CD4-positive, alpha-beta memory T cell (primary cell): ENCODE results near the gene TMEM72. TPM values are rescaled to one million over a fixed set of nuclear protein-coding genes. Genes with fewer than 3 reads are reported as not detected.

Source experiments
- CTCF ChIA-PET: fragments of 350-600 bp; sonication (Branson Sonifier 250); formaldehyde crosslinking; loops from one replicate; lab custom pipeline; 2021; ENCODE audit warnings: inconsistent platforms; ENCODE audit not compliant: partially characterized antibody; lab: Charles Lee
- POLR2A ChIA-PET: fragments of 350-600 bp; sonication (Branson Sonifier 250); formaldehyde crosslinking; loops from one replicate; lab custom pipeline; 2021; ENCODE audit not compliant: partially characterized antibody; lab: Charles Lee
- DNase-seq, 5 donors: peaks; one replicate each; pipeline versions ENCODE4 v3.0.0 to v3.0.0-alpha.2; 2020 to 2022; ENCODE audit warnings: mixed read lengths in 1 of 5
- H3K27ac ChIP-seq: one replicate; pipeline ENCODE4 v1.7.0; 2013; ENCODE audit warnings: low read depth, low read length
- H3K27me3 ChIP-seq: 2 replicates; pipeline ENCODE4 v1.7.0; 2013; ENCODE audit warnings: mild to moderate bottlenecking, low read length, moderate library complexity; ENCODE audit not compliant: insufficient read depth
- H3K36me3 ChIP-seq: 2 replicates; pipeline ENCODE4 v1.7.0; 2013; ENCODE audit warnings: mild to moderate bottlenecking, low read length, moderate library complexity; ENCODE audit not compliant: insufficient read depth
- H3K4me1 ChIP-seq: 2 replicates; pipeline ENCODE4 v1.7.0; 2013; ENCODE audit warnings: mild to moderate bottlenecking, low read length, moderate library complexity; ENCODE audit not compliant: insufficient read depth
- H3K4me3 ChIP-seq, 2 donors: one replicate each; pipeline ENCODE4 v1.7.0; 2013; ENCODE audit warnings: low read length in 2 of 2, mild to moderate bottlenecking in 1 of 2
- H3K9me3 ChIP-seq, 2 donors: one replicate each; pipeline ENCODE4 v1.7.0; 2013; ENCODE audit warnings: low read length in 2 of 2, control low read depth in 1 of 2; ENCODE audit not compliant: control insufficient read depth in 1 of 2
- H3K27ac Mint-ChIP-seq, 7 donors: one replicate each; pipeline ENCODE4 v1.8.0; 2020 to 2021; ENCODE audit warnings: mixed read lengths in 7 of 7, mild to moderate bottlenecking in 6 of 7, inconsistent platforms in 3 of 7, moderate library complexity in 3 of 7
- H3K27me3 Mint-ChIP-seq, 2 donors: one replicate each; pipeline ENCODE4 v1.8.0; 2020 to 2021; ENCODE audit warnings: mixed read lengths in 2 of 2
- H3K36me3 Mint-ChIP-seq, 2 donors: one replicate each; pipeline ENCODE4 v1.8.0; 2020 to 2021; ENCODE audit warnings: mixed read lengths in 2 of 2, inconsistent platforms in 1 of 2, mild to moderate bottlenecking in 1 of 2
- H3K4me1 Mint-ChIP-seq, 4 donors: one replicate each; pipeline ENCODE4 v1.8.0; 2020 to 2021; ENCODE audit warnings: mixed read lengths in 4 of 4, mild to moderate bottlenecking in 1 of 4
- H3K4me3 Mint-ChIP-seq, 8 donors: one replicate each; pipeline ENCODE4 v1.8.0; 2020 to 2021; ENCODE audit warnings: mixed read lengths in 8 of 8, mild to moderate bottlenecking in 7 of 8, moderate library complexity in 6 of 8, inconsistent platforms in 3 of 8
- H3K9me3 Mint-ChIP-seq, 8 donors: one replicate each; pipeline ENCODE4 v1.8.0; 2020 to 2021; ENCODE audit warnings: mixed read lengths in 8 of 8, mild to moderate bottlenecking in 5 of 8, inconsistent platforms in 3 of 8, moderate library complexity in 1 of 8
- intact Hi-C: fragments of 100-400 bp; cut with micrococcal nuclease; formaldehyde crosslinking; loops from one replicate; pipeline ENCODE4 v1.15.1; 2023
- polyA plus RNA-seq, 2 donors: library from polyadenylated mRNA; unstranded; fragments of 300-500 nt; fragmentation: Illumina TruSeq; gene quantifications; one replicate each; pipeline ENCODE4 v1.2.3, GENCODE V29; 2021
- total RNA-seq, 2 experiments: library from RNA; stranded (reverse); gene quantifications; one replicate each; pipeline ENCODE4 v1.2.3, GENCODE V29; 2021

Gene TMEM72
- total and polyA plus RNA-seq, 4 experiments from 2014 or later, result not detected

DNA sequence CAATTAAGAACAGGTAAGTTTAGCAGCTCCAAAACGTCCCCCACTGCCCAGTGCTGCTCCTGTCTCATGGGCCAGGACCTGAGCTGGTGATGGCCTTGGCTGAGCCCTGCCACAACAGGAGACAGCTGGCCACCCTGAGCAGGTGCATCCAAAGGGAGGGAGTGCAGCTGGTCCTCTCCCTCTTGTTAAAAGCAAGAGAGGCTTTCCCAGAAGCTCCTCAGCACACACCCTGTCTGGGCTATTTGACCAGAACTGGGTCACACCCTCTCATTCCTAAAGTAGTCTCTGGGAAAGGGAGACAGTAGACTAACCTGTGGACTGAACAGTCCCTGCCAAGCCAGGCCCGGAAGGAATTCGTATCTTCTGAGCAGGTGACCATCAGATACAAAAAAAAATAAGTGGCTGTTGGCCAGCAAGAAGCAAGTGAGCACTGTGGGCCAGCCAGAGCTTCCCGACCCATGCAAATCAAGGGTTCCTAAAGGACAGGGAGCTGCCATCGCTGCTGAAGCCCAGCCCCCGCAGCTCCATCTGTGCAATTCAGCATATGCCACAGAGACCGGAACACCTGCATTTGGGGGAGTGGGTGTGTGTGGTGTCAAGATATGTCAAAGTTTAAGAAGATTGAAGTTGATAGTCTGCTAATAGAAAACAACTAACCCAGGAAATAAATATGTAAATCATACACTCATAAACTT is 2.1 kb upstream of the TMEM72 start:
- Mint-ChIP-seq H3K36me3 (no peaks in the 10 kb centered on the region), H3K27me3 (peaks cover 3% of the 10 kb centered on the region in 2 donors), H3K4me1 (peaks cover 7 to 13% (median 12%) of the 10 kb centered on the region in 4 donors), H3K4me3 (no peak overlapping the region), H3K9me3 (no peaks in the 10 kb centered on the region), H3K27ac (no peak overlapping the region)
- DNase-seq, result no peak
- no peak overlapping the region for H3K4me3 ChIP-seq
- intact Hi-C loops, result no loop called here
- H3K36me3 ChIP-seq, result no peaks in the 10 kb centered on the region
- peaks cover 10% of the 10 kb centered on the region for H3K4me1 ChIP-seq
- POLR2A ChIA-PET, result no interaction called here
- CTCF ChIA-PET, result interaction anchor here (0.7 kb wide), 1 partner anchor 12 kb away, joined by 3 read pairs; no protein-coding TSS in a partner anchor
- H3K27ac ChIP-seq, result no peak overlapping the region
- no peaks in the 10 kb centered on the region for H3K9me3 ChIP-seq
- no peaks in the 10 kb centered on the region for H3K27me3 ChIP-seq

DNA sequence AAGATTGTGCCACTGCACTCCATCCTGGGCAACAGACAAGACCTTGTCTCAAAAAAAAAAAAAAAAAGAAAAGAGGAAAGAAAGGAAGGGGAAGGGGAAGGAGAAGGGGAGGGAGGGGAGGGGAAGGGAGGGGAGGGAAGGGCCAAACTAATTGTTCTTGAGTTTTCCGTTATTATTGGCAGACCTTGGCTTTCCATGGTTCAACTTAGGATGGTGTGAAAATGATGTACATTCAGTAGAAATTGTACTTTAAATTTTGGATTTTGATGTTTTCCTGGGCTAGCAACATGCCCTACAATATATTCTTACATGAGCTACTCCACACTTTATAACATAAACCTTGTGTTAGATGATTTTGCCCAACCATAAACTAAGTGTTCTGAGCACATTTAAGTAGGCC is 1.2 kb upstream of the TMEM72 start:
- Histone ChIP-seq H3K36me3 (no peaks in the 10 kb centered on the region), H3K4me3 (no peak overlapping the region), H3K4me1 (peaks cover 15% of the 10 kb centered on the region), H3K27ac (no peak overlapping the region), H3K27me3 (no peaks in the 10 kb centered on the region), H3K9me3 (no peaks in the 10 kb centered on the region)
- no peaks in the 10 kb centered on the region for H3K36me3 Mint-ChIP-seq
- no peak overlapping the region for H3K27ac Mint-ChIP-seq
- H3K4me1 Mint-ChIP-seq, result peaks cover 7 to 17% (median 13%) of the 10 kb centered on the region in 4 donors
- H3K4me3 Mint-ChIP-seq, result no peak overlapping the region
- H3K9me3 Mint-ChIP-seq, result no peaks in the 10 kb centered on the region
- peaks cover 3% of the 10 kb centered on the region in 2 donors for H3K27me3 Mint-ChIP-seq
- ChIA-PET CTCF (no interaction called here), POLR2A (no interaction called here)
- intact Hi-C loops, result no loop called here
- no peak for DNase-seq

DNA sequence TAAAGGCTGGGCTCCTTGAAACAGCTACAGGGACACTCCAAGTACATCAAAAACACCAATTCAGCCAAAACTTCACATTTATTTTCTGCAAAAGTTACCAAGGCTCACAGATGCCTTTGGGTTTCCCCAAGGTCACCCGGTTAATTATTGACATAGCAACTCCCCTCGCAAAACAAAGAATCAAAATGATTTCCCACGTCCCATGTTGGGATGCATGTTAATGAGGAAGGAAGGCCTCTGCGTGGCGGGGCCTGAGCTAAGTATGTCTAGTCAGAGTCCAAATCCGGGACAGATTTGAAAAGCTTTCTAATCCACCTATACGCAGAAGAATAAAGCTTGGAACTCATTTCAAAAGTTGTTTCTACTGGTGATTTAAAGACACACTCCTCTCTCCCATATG is 535 bp upstream of the TMEM72 start:
- ChIA-PET POLR2A (no interaction called here), CTCF (no interaction called here)
- no peak overlapping the region for H3K27ac ChIP-seq
- no peaks in the 10 kb centered on the region for H3K9me3 Mint-ChIP-seq
- H3K27me3 ChIP-seq, result no peaks in the 10 kb centered on the region
- peaks cover 3% of the 10 kb centered on the region in 2 donors for H3K27me3 Mint-ChIP-seq
- peaks cover 7 to 17% (median 13%) of the 10 kb centered on the region in 4 donors for H3K4me1 Mint-ChIP-seq
- no peaks in the 10 kb centered on the region for H3K9me3 ChIP-seq
- no peak overlapping the region for H3K4me3 ChIP-seq
- intact Hi-C loops, result no loop called here
- H3K36me3 Mint-ChIP-seq, result no peaks in the 10 kb centered on the region
- H3K27ac Mint-ChIP-seq, result no peak overlapping the region
- DNase-seq, result no peak
- peaks cover 15% of the 10 kb centered on the region for H3K4me1 ChIP-seq
- no peaks in the 10 kb centered on the region for H3K36me3 ChIP-seq
- no peak overlapping the region for H3K4me3 Mint-ChIP-seq

DNA sequence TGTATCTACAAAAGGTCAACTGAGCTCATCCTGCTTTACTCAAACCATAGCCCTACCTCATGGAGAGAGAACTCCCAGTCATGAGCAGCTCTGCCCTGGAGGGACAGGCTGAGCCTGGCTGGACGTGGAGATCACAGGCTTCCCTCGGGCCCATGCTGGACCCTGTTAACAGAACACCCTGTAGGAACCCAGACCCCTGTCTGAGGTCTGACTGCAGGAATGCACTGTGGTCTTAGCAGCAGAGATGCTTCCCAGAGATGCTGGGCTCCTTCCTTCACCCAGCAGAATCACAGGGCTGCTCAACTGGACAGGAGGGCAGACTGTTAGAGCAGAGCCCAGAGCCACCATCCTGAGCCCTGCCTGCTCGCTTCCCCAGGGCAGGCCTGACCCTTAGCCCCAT is 814 bp downstream of the TMEM72 start:
- peaks cover 15% of the 10 kb centered on the region for H3K4me1 ChIP-seq
- H3K9me3 ChIP-seq, result no peaks in the 10 kb centered on the region
- H3K36me3 Mint-ChIP-seq, result no peaks in the 10 kb centered on the region
- no peaks in the 10 kb centered on the region for H3K9me3 Mint-ChIP-seq
- H3K27me3 Mint-ChIP-seq, result peaks cover 3 to 5% of the 10 kb centered on the region in 2 donors
- peaks cover 7 to 17% (median 13%) of the 10 kb centered on the region in 4 donors for H3K4me1 Mint-ChIP-seq
- CTCF ChIA-PET, result no interaction called here
- POLR2A ChIA-PET, result no interaction called here
- no peaks in the 10 kb centered on the region for H3K27me3 ChIP-seq
- H3K4me3 ChIP-seq, result no peak overlapping the region
- no peak for DNase-seq
- H3K27ac Mint-ChIP-seq, result no peak overlapping the region
- intact Hi-C loops, result no loop called here
- no peak overlapping the region for H3K27ac ChIP-seq
- no peak overlapping the region for H3K4me3 Mint-ChIP-seq
- H3K36me3 ChIP-seq, result no peaks in the 10 kb centered on the region

DNA sequence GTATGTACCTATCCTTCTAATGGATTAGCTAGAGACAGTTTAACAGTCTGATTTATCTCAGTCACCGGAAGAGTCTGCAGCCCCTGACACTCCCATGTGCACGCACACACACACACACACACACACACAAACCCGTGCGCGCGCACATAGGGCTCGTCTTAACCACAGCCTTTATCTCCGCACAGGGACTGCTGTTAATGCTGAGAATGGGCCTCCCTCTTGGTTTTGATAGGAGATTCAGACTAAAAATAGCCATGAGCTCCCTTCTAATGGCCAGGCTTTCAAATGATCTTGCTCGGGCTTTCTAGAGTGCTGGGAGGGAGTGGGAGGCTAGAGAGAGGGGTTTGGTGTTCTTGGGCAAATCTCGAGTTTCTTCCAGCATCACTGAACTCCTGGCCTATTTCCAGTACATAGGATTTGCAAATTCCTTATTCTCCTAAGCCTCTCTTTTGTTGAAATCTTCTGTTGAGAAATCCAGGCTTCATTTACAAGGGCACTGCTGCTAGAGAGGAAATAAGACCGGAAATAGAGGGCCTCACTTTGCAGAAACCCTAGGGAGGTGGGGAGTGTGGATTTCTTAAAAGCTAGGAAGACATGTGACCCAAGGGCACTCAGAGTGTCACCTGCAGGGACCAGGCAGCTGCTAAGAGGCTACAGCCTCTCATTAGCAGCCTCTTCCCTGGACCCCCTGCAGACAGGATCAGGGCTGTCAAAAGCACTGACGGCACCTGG is 2.4 kb downstream of the TMEM72 start:
- peaks cover 7 to 17% (median 13%) of the 10 kb centered on the region in 4 donors for H3K4me1 Mint-ChIP-seq
- H3K4me3 Mint-ChIP-seq, result peak overlapping the region in 7 of 8 donors; percentile 6 to 73 (median 55)
- H3K9me3 ChIP-seq, result no peaks in the 10 kb centered on the region
- POLR2A ChIA-PET, result no interaction called here
- intact Hi-C loops, result no loop called here
- no peaks in the 10 kb centered on the region for H3K36me3 ChIP-seq
- no peak overlapping the region for H3K27ac ChIP-seq
- CTCF ChIA-PET, result no interaction called here
- peak overlapping the region in 5 of 7 donors; percentile 35 to 78 (median 64) for H3K27ac Mint-ChIP-seq
- H3K27me3 ChIP-seq, result no peaks in the 10 kb centered on the region
- H3K27me3 Mint-ChIP-seq, result peaks cover 5% of the 10 kb centered on the region in 2 donors
- H3K4me1 ChIP-seq, result peaks cover 15% of the 10 kb centered on the region
- no peaks in the 10 kb centered on the region for H3K36me3 Mint-ChIP-seq
- H3K4me3 ChIP-seq, result no peak overlapping the region
- no peaks in the 10 kb centered on the region for H3K9me3 Mint-ChIP-seq
- peak in 2 of 5 donors; percentile 20 to 34 for DNase-seq

DNA sequence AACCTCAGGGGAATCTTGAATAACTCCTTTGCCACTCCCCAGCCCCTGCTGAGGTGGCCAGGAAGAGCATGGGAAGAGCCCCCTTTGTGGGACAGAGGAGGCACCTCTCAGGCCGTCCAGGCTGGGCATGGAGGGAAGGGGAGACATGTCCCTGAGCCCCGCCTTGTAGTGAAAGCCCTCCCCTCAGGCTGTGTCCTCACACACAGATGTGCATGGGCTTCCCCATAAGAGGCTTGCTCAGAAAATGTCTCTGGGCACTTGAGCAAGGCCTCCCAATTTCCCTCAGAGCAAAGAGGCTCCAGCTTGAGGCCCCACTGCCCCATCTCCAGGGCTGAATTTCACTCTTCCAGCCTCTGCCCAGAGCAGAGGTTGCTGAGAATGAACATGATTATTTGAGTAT is 3.8 kb downstream of the TMEM72 start:
- Mint-ChIP-seq H3K27me3 (peaks cover 3 to 4% of the 10 kb centered on the region in 2 donors), H3K4me3 (no peak overlapping the region), H3K27ac (no peak overlapping the region), H3K4me1 (peaks cover 7 to 17% (median 13%) of the 10 kb centered on the region in 4 donors), H3K9me3 (no peaks in the 10 kb centered on the region), H3K36me3 (no peaks in the 10 kb centered on the region)
- intact Hi-C loops, result no loop called here
- H3K9me3 ChIP-seq, result no peaks in the 10 kb centered on the region
- no peaks in the 10 kb centered on the region for H3K27me3 ChIP-seq
- no peak overlapping the region for H3K27ac ChIP-seq
- CTCF ChIA-PET, result interaction anchor here (1.7 kb wide), 1 partner anchor 18 kb away, joined by 4 read pairs; no protein-coding TSS in a partner anchor
- no peaks in the 10 kb centered on the region for H3K36me3 ChIP-seq
- no peak for DNase-seq
- peaks cover 15% of the 10 kb centered on the region for H3K4me1 ChIP-seq
- no peak overlapping the region for H3K4me3 ChIP-seq
- POLR2A ChIA-PET, result no interaction called here

DNA sequence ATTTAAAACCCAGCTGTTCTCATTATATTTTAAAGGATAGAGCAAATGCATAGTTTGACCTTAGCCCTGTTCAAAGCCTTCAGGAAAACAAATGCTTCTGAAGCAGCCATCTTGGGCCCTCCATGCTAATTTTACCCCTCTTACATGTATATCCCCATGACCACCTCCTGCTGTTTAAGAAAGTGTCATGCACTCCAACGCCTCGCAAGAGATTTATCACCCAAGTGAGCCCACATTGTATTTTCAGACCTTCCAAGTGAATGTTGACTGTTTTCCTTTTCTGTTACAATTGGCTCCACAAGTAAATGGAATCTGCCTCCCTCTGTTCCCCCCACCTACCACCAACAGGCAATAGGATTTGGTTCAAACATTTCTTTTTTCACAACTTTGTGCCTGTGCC is 5.3 kb downstream of the TMEM72 start:
- H3K4me1 ChIP-seq, result peaks cover 15% of the 10 kb centered on the region
- H3K36me3 Mint-ChIP-seq, result no peaks in the 10 kb centered on the region
- H3K4me3 ChIP-seq, result no peak overlapping the region
- no peak for DNase-seq
- no peak overlapping the region for H3K27ac ChIP-seq
- POLR2A ChIA-PET, result no interaction called here
- CTCF ChIA-PET, result interaction anchor here (1.7 kb wide), 1 partner anchor 16 kb away, joined by 4 read pairs; no protein-coding TSS in a partner anchor
- peak overlapping the region in 1 of 7 donors; percentile 10 for H3K27ac Mint-ChIP-seq
- H3K4me3 Mint-ChIP-seq, result no peak overlapping the region
- intact Hi-C loops, result no loop called here
- H3K36me3 ChIP-seq, result no peaks in the 10 kb centered on the region
- no peaks in the 10 kb centered on the region for H3K9me3 Mint-ChIP-seq
- peaks cover 3 to 4% of the 10 kb centered on the region in 2 donors for H3K27me3 Mint-ChIP-seq
- H3K27me3 ChIP-seq, result no peaks in the 10 kb centered on the region
- no peaks in the 10 kb centered on the region for H3K9me3 ChIP-seq
- peaks cover 7 to 17% (median 13%) of the 10 kb centered on the region in 4 donors for H3K4me1 Mint-ChIP-seq
